Upper lobe of right lung (tissue), 1 donor: ENCODE results near the gene HSD17B8. TPM values are rescaled to one million over a fixed set of nuclear protein-coding genes. Genes with fewer than 3 reads are reported as not detected.
A peak's percentile ranks its signal among the peaks of the same experiment; 100 is the strongest.

Experiments
- ATAC-seq: fragments of 200-7000 bp; cut with Tn5 transposase; one replicate; pipeline ENCODE4 v1.9.1; 2020; ENCODE audit warnings: mild to moderate bottlenecking, moderate library complexity
- DNase-seq: peaks from one replicate; pipeline ENCODE4 v3.0.0-alpha.2; 2020
- H3K27ac ChIP-seq: fragments of 200-600 bp; one replicate; pipeline ENCODE4 v1.8.0; 2022
- H3K27me3 ChIP-seq: fragments of 200-600 bp; one replicate; pipeline ENCODE4 v1.8.0; 2022; ENCODE audit warnings: mild to moderate bottlenecking
- H3K36me3 ChIP-seq: fragments of 200-600 bp; one replicate; pipeline ENCODE4 v1.8.0; 2022
- H3K4me1 ChIP-seq: fragments of 200-600 bp; one replicate; pipeline ENCODE4 v1.8.0; 2022
- H3K4me3 ChIP-seq: fragments of 200-600 bp; one replicate; pipeline ENCODE4 v1.8.0; 2022; ENCODE audit warnings: mild to moderate bottlenecking
- H3K9me3 ChIP-seq: fragments of 200-600 bp; one replicate; pipeline ENCODE4 v1.8.0; 2022
- CTCF ChIP-seq: fragments of 200-600 bp; IDR thresholded peaks from one replicate; pipeline ENCODE4 v1.8.0; 2022; ENCODE audit warnings: antibody characterized with exemption
- intact Hi-C: fragments of 100-400 bp; cut with DNase I; formaldehyde crosslinking; loops from one replicate; pipeline ENCODE4 v1.11.0; 2022
- total RNA-seq: library from RNA; stranded (reverse); fragmentation: NEBNext Ultra II Directional; extraction: Animal tissue kit (Norgen Biotek cat#: 25700); gene quantifications from one replicate; pipeline ENCODE4 v1.2.1, GENCODE V29; 2021
- donor health status: DM: no; HTN: yes; CAD: no; lungs with severe emphysema.

HSD17B8 gene
- total RNA-seq, 1 donor from 2014 or later, result 14.7 TPM

GRCh38 chr6:33171880-33172687 lies 32.4 kb upstream of the HSD17B8 start:
- no peak for ATAC-seq
- no peak overlapping the region for H3K27ac ChIP-seq
- intact Hi-C loops, result no loop called here
- DNase-seq, result peak; percentile 46
- no peak for TF ChIP-seq CTCF
- no peaks in the 10 kb centered on the region for H3K9me3 ChIP-seq
- no peaks in the 10 kb centered on the region for H3K27me3 ChIP-seq
- H3K4me1 ChIP-seq, result no peaks in the 10 kb centered on the region
- no peaks in the 10 kb centered on the region for H3K36me3 ChIP-seq
- H3K4me3 ChIP-seq, result no peak overlapping the region

GRCh38 chr6:33172688-33173534 lies 31.5 kb upstream of the HSD17B8 start:
- H3K36me3 ChIP-seq, result no peaks in the 10 kb centered on the region
- DNase-seq (peak; percentile 61), ATAC-seq (peak; percentile 18)
- no peaks in the 10 kb centered on the region for H3K9me3 ChIP-seq
- H3K4me1 ChIP-seq, result no peaks in the 10 kb centered on the region
- H3K27ac ChIP-seq, result no peak overlapping the region
- TF ChIP-seq CTCF, result peak; percentile 39
- intact Hi-C loops, result no loop called here
- no peak overlapping the region for H3K4me3 ChIP-seq
- H3K27me3 ChIP-seq, result no peaks in the 10 kb centered on the region

- ATAC-seq (no peak), DNase-seq (peak; percentile 31)
- Histone ChIP-seq H3K4me3 (no peak overlapping the region), H3K36me3 (no peaks in the 10 kb centered on the region), H3K9me3 (no peaks in the 10 kb centered on the region), H3K27ac (no peak overlapping the region), H3K4me1 (no peaks in the 10 kb centered on the region), H3K27me3 (no peaks in the 10 kb centered on the region)
- no peak for TF ChIP-seq CTCF
- intact Hi-C loops, result no loop called here
Observed at GRCh38 chr6:33173535-33174180, 30.8 kb upstream of the HSD17B8 start.

- intact Hi-C loops, result no loop called here
- peak; percentile 52 for DNase-seq
- H3K27ac ChIP-seq, result no peak overlapping the region
- no peak for TF ChIP-seq CTCF
- H3K36me3 ChIP-seq, result no peaks in the 10 kb centered on the region
- no peak for ATAC-seq
- H3K4me3 ChIP-seq, result no peak overlapping the region
- H3K4me1 ChIP-seq, result no peaks in the 10 kb centered on the region
- no peaks in the 10 kb centered on the region for H3K27me3 ChIP-seq
- H3K9me3 ChIP-seq, result no peaks in the 10 kb centered on the region
Observed at GRCh38 chr6:33174784-33175183, 29.7 kb upstream of the HSD17B8 start.

GRCh38 chr6:33175436-33176069 lies 28.9 kb upstream of the HSD17B8 start:
- intact Hi-C loops, result no loop called here
- no peak for TF ChIP-seq CTCF
- Histone ChIP-seq H3K9me3 (no peaks in the 10 kb centered on the region), H3K27me3 (no peaks in the 10 kb centered on the region), H3K4me3 (no peak overlapping the region), H3K36me3 (no peaks in the 10 kb centered on the region), H3K4me1 (no peaks in the 10 kb centered on the region), H3K27ac (no peak overlapping the region)
- ATAC-seq, result no peak
- DNase-seq, result peak; percentile 40
